KMS-11 (cell line): ENCODE results near the gene TSSK2.
"Not testable (repeated sequence)": the region's sequence is repeated elsewhere in the genome, so short reads cannot be mapped to it uniquely, and the experiment has no call there.

Source experiments
- H2AFZ ChIP-seq: fragments of 200-600 bp; sonication (generic); 2 replicates; pipeline ENCODE4 v1.6.1; 2016; ENCODE audit warnings: antibody characterized with exemption, mixed run types, low read depth
- H3K27ac ChIP-seq: fragments of 200-600 bp; sonication (generic); 2 replicates; pipeline ENCODE4 v1.6.1; 2016; ENCODE audit warnings: mild to moderate bottlenecking, mixed run types
- H3K27me3 ChIP-seq: fragments of 200-600 bp; sonication (generic); 2 replicates; pipeline ENCODE4 v1.6.1; 2017; ENCODE audit warnings: mild to moderate bottlenecking, low read depth, mixed run types, moderate library complexity; ENCODE audit not compliant: insufficient read depth
- H3K36me3 ChIP-seq: fragments of 200-600 bp; sonication (generic); 2 replicates; pipeline ENCODE4 v1.6.1; 2017; ENCODE audit warnings: mild to moderate bottlenecking, mixed run types; ENCODE audit not compliant: insufficient read depth
- H3K4me1 ChIP-seq: fragments of 200-600 bp; sonication (generic); 2 replicates; pipeline ENCODE4 v1.6.1; 2016; ENCODE audit warnings: mild to moderate bottlenecking, low read depth, mixed run types; ENCODE audit not compliant: poor library complexity, severe bottlenecking
- H3K4me2 ChIP-seq: fragments of 200-600 bp; sonication (generic); 2 replicates; pipeline ENCODE4 v1.7.0; 2016; ENCODE audit warnings: mild to moderate bottlenecking, mixed run types
- H3K4me3 ChIP-seq: fragments of 200-600 bp; sonication (generic); IDR thresholded peaks from 2 replicates; pipeline ENCODE4 v1.6.1; 2017; ENCODE audit warnings: low read depth, low read length, mixed read lengths; ENCODE audit not compliant: insufficient read depth
- H3K79me2 ChIP-seq: fragments of 200-600 bp; sonication (generic); 2 replicates; pipeline ENCODE4 v1.6.1; 2016; ENCODE audit warnings: low read depth, mixed run types; ENCODE audit not compliant: insufficient read depth
- H3K9ac ChIP-seq: fragments of 200-600 bp; sonication (generic); 2 replicates; pipeline ENCODE4 v1.6.1; 2016; ENCODE audit warnings: mild to moderate bottlenecking, mixed run types
- H4K20me1 ChIP-seq: fragments of 200-600 bp; sonication (generic); 2 replicates; pipeline ENCODE4 v1.6.1; 2016; ENCODE audit warnings: mild to moderate bottlenecking, mixed run types; ENCODE audit not compliant: insufficient read depth
- CTCF ChIP-seq: fragments of 200-600 bp; sonication (generic); conservative IDR thresholded peaks from 2 replicates; pipeline ENCODE4 v1.6.1; 2017; ENCODE audit warnings: low read depth, mild to moderate bottlenecking, antibody characterized with exemption, low read length, moderate library complexity, mixed read lengths

The TSSK2 gene

GRCh38 chr22:19150482-19151328, 19.6 kb downstream of the TSSK2 start:
- H3K4me3 ChIP-seq = no peak overlapping the region
- TF ChIP-seq CTCF = no peak
- H3K27me3 ChIP-seq = peaks cover 21% of the 10 kb centered on the region; the same call in 1 of the 2 replicates
- no peak overlapping the region for H2AFZ ChIP-seq
- H3K4me1 ChIP-seq = no peaks in the 10 kb centered on the region
- no peak overlapping the region for H3K4me2 ChIP-seq
- H3K79me2 ChIP-seq = no peaks in the 10 kb centered on the region
- no peaks in the 10 kb centered on the region for H3K36me3 ChIP-seq
- H3K27ac ChIP-seq = no peak overlapping the region
- H4K20me1 ChIP-seq = no peaks in the 10 kb centered on the region
- no peak overlapping the region for H3K9ac ChIP-seq

GRCh38 chr22:19151329-19152191, 20.5 kb downstream of the TSSK2 start:
- H3K27me3 ChIP-seq = peaks cover 21% of the 10 kb centered on the region; the same call in 1 of the 2 replicates
- H3K4me1 ChIP-seq = no peaks in the 10 kb centered on the region
- H2AFZ ChIP-seq = no peak overlapping the region
- no peaks in the 10 kb centered on the region for H3K79me2 ChIP-seq
- H4K20me1 ChIP-seq = no peaks in the 10 kb centered on the region
- H3K4me2 ChIP-seq = no peak overlapping the region
- no peak for TF ChIP-seq CTCF
- no peak overlapping the region for H3K9ac ChIP-seq
- H3K36me3 ChIP-seq = no peaks in the 10 kb centered on the region
- H3K27ac ChIP-seq = no peak overlapping the region
- no peak overlapping the region for H3K4me3 ChIP-seq

GRCh38 chr22:19152942-19153883, 22.1 kb downstream of the TSSK2 start:
- Histone ChIP-seq H4K20me1 (no peaks in the 10 kb centered on the region), H3K27me3 (peaks cover 21% of the 10 kb centered on the region; the same call in 1 of the 2 replicates), H3K9ac (no peak overlapping the region), H3K4me1 (no peaks in the 10 kb centered on the region), H3K79me2 (no peaks in the 10 kb centered on the region), H3K36me3 (no peaks in the 10 kb centered on the region), H3K4me2 (no peak overlapping the region), H3K27ac (no peak overlapping the region), H2AFZ (no peak overlapping the region), H3K4me3 (no peak overlapping the region)
- TF ChIP-seq CTCF = no peak

- H2AFZ ChIP-seq, H3K4me2 ChIP-seq, H3K27ac ChIP-seq, H3K4me1 ChIP-seq, H3K36me3 ChIP-seq, H3K4me3 ChIP-seq, H4K20me1 ChIP-seq, H3K9ac ChIP-seq, H3K79me2 ChIP-seq: not testable (repeated sequence)
- peaks cover 21% of the 10 kb centered on the region; the same call in 1 of the 2 replicates for H3K27me3 ChIP-seq
These were observed 25.0 kb downstream of the TSSK2 start for GRCh38 chr22:19156109-19156508.

- H3K27me3 ChIP-seq, H3K36me3 ChIP-seq, H3K4me1 ChIP-seq, H2AFZ ChIP-seq, H4K20me1 ChIP-seq, H3K79me2 ChIP-seq, H3K4me2 ChIP-seq, H3K9ac ChIP-seq, H3K27ac ChIP-seq, H3K4me3 ChIP-seq: not testable (repeated sequence)
These were observed 27.5 kb downstream of the TSSK2 start for GRCh38 chr22:19158649-19159048.
